DOHH2 (cell line): ENCODE results near the gene TRIM5.

Experiments
- CTCF ChIP-seq: fragments of 200-600 bp; sonication (generic); IDR thresholded peaks from one replicate; pipeline ENCODE4 v1.5.1; 2014; ENCODE audit warnings: antibody characterized with exemption, mild to moderate bottlenecking, low read depth, low read length; ENCODE audit not compliant: poor library complexity, severe bottlenecking
- EZH2phosphoT487 ChIP-seq: fragments of 200-600 bp; sonication (generic); IDR thresholded peaks from 2 replicates; pipeline ENCODE4 v1.6.1; 2017; ENCODE audit warnings: borderline replicate concordance, mild to moderate bottlenecking, antibody characterized with exemption, low read length, moderate library complexity, mixed read lengths

- no peak for TF ChIP-seq CTCF
- TF ChIP-seq EZH2phosphoT487: no peak
Observed at GRCh38 chr11:5618807-5619206, 66.1 kb downstream of the TRIM5 start.
